HL-60 (cell line): ENCODE results near the gene CCDC127.
"Not testable (repeated sequence)": the region's sequence is repeated elsewhere in the genome, so short reads cannot be mapped to it uniquely, and the experiment has no call there.

ENCODE experiments used
- GABPA ChIP-seq: IDR thresholded peaks from 2 replicates; pipeline ENCODE4 v1.6.1; 2012; ENCODE audit warnings: low read depth
- POLR2AphosphoS5 ChIP-seq: IDR thresholded peaks from 2 replicates; pipeline ENCODE4 v1.6.1; 2012; ENCODE audit warnings: low read depth
- SPI1 ChIP-seq: IDR thresholded peaks from 2 replicates; pipeline ENCODE4 v1.6.1; 2012; ENCODE audit warnings: low read depth, mild to moderate bottlenecking, borderline replicate concordance
- TF ChIP-seq, protein P1 (sequence below): IDR thresholded peaks from 2 replicates; pipeline ENCODE4 v1.6.1; 2012; ENCODE audit warnings: low read depth; ENCODE audit not compliant: insufficient replicate concordance
- TF ChIP-seq, protein P2 (sequence below): IDR thresholded peaks from one replicate; pipeline ENCODE4 v1.5.1; 2011; ENCODE audit warnings: low read length, control low read depth, inconsistent platforms; ENCODE audit not compliant: insufficient read depth

DNA sequence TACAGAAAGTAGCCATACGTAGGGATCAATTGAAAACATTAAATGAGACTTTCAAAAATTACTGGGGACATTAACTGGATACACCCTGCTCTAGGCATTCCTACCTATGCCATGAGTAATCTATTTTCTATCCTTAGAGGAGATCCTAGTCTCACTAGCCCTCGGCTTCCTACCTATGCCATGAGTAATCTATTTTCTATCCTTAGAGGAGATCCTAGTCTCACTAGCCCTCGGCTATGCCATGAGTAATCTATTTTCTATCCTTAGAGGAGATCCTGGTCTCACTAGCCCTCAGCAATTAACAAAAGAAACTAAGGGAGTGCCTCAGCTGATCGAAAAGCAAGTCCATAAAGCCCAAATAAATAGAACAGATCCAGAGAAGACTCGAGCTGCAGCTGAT is 27.8 kb upstream of the CCDC127 start:
- TF ChIP-seq, protein P1, sequence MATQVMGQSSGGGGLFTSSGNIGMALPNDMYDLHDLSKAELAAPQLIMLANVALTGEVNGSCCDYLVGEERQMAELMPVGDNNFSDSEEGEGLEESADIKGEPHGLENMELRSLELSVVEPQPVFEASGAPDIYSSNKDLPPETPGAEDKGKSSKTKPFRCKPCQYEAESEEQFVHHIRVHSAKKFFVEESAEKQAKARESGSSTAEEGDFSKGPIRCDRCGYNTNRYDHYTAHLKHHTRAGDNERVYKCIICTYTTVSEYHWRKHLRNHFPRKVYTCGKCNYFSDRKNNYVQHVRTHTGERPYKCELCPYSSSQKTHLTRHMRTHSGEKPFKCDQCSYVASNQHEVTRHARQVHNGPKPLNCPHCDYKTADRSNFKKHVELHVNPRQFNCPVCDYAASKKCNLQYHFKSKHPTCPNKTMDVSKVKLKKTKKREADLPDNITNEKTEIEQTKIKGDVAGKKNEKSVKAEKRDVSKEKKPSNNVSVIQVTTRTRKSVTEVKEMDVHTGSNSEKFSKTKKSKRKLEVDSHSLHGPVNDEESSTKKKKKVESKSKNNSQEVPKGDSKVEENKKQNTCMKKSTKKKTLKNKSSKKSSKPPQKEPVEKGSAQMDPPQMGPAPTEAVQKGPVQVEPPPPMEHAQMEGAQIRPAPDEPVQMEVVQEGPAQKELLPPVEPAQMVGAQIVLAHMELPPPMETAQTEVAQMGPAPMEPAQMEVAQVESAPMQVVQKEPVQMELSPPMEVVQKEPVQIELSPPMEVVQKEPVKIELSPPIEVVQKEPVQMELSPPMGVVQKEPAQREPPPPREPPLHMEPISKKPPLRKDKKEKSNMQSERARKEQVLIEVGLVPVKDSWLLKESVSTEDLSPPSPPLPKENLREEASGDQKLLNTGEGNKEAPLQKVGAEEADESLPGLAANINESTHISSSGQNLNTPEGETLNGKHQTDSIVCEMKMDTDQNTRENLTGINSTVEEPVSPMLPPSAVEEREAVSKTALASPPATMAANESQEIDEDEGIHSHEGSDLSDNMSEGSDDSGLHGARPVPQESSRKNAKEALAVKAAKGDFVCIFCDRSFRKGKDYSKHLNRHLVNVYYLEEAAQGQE: not testable (repeated sequence)
- TF ChIP-seq, protein P2, sequence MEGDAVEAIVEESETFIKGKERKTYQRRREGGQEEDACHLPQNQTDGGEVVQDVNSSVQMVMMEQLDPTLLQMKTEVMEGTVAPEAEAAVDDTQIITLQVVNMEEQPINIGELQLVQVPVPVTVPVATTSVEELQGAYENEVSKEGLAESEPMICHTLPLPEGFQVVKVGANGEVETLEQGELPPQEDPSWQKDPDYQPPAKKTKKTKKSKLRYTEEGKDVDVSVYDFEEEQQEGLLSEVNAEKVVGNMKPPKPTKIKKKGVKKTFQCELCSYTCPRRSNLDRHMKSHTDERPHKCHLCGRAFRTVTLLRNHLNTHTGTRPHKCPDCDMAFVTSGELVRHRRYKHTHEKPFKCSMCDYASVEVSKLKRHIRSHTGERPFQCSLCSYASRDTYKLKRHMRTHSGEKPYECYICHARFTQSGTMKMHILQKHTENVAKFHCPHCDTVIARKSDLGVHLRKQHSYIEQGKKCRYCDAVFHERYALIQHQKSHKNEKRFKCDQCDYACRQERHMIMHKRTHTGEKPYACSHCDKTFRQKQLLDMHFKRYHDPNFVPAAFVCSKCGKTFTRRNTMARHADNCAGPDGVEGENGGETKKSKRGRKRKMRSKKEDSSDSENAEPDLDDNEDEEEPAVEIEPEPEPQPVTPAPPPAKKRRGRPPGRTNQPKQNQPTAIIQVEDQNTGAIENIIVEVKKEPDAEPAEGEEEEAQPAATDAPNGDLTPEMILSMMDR: not testable (repeated sequence)
- not testable (repeated sequence) for TF ChIP-seq SPI1, POLR2AphosphoS5, GABPA
